Glutamatergic neuron (in vitro differentiated cells): ENCODE results near the gene FUT9. TPM values are rescaled to one million over a fixed set of nuclear protein-coding genes. Genes with fewer than 3 reads are reported as not detected.

ENCODE experiments used
- DNase-seq: peaks from one replicate; pipeline ENCODE4 v3.0.0; 2022
- H3K27ac Mint-ChIP-seq: one replicate; pipeline ENCODE4 v1.8.0; 2020; ENCODE audit warnings: mild to moderate bottlenecking, mixed read lengths, inconsistent platforms; ENCODE audit not compliant: unreplicated experiment
- H3K27me3 Mint-ChIP-seq: one replicate; pipeline ENCODE4 v1.8.0; 2020; ENCODE audit warnings: mild to moderate bottlenecking, moderate library complexity, mixed read lengths, inconsistent platforms; ENCODE audit not compliant: unreplicated experiment
- H3K36me3 Mint-ChIP-seq: one replicate; pipeline ENCODE4 v1.8.0; 2020; ENCODE audit warnings: mild to moderate bottlenecking, mixed read lengths, inconsistent platforms; ENCODE audit not compliant: unreplicated experiment
- H3K4me1 Mint-ChIP-seq: one replicate; pipeline ENCODE4 v1.8.0; 2020; ENCODE audit warnings: mild to moderate bottlenecking, low read depth, mixed read lengths, inconsistent platforms; ENCODE audit not compliant: unreplicated experiment
- H3K4me3 Mint-ChIP-seq: one replicate; pipeline ENCODE4 v1.8.0; 2020; ENCODE audit warnings: mild to moderate bottlenecking, mixed read lengths, inconsistent platforms; ENCODE audit not compliant: unreplicated experiment
- H3K9me3 Mint-ChIP-seq: one replicate; pipeline ENCODE4 v1.8.0; 2020; ENCODE audit warnings: mild to moderate bottlenecking, moderate library complexity, mixed read lengths, inconsistent platforms; ENCODE audit not compliant: unreplicated experiment
- CTCF ChIP-seq: fragments of 200-600 bp; sonication (generic); IDR thresholded peaks from one replicate; pipeline ENCODE4 v1.5.0; 2021; ENCODE audit not compliant: partially characterized antibody, unreplicated experiment
- total RNA-seq: library from RNA; stranded (reverse); fragmentation: NEBNext Ultra II Directional; extraction: Animal tissue kit (Norgen Biotek cat#: 25700); gene quantifications from one replicate; pipeline ENCODE4 v1.2.1, GENCODE V29; 2021; ENCODE audit not compliant: unreplicated experiment

Gene FUT9
- total RNA-seq, 1 donor from 2014 or later: 0.54 TPM

GRCh38 chr6:96007663-96008062 is 8.1 kb upstream of the FUT9 start:
- no peaks in the 10 kb centered on the region for H3K36me3 Mint-ChIP-seq
- H3K4me3 Mint-ChIP-seq: no peak overlapping the region
- peaks cover 2% of the 10 kb centered on the region for H3K27me3 Mint-ChIP-seq
- no peak overlapping the region for H3K27ac Mint-ChIP-seq
- TF ChIP-seq CTCF: no peak
- no peaks in the 10 kb centered on the region for H3K4me1 Mint-ChIP-seq
- no peak for DNase-seq
- H3K9me3 Mint-ChIP-seq: no peaks in the 10 kb centered on the region

- Mint-ChIP-seq H3K27me3 (peaks cover 8% of the 10 kb centered on the region), H3K4me3 (no peak overlapping the region), H3K9me3 (peaks cover 7% of the 10 kb centered on the region), H3K36me3 (no peaks in the 10 kb centered on the region), H3K27ac (no peak overlapping the region), H3K4me1 (peaks cover 8% of the 10 kb centered on the region)
- TF ChIP-seq CTCF: no peak
- no peak for DNase-seq
Observed at GRCh38 chr6:96013531-96013930, 2.2 kb upstream of the FUT9 start.

GRCh38 chr6:96014846-96015517 is 792 bp upstream of the FUT9 start:
- Mint-ChIP-seq H3K27me3 (peaks cover 8% of the 10 kb centered on the region), H3K4me3 (peak overlapping the region; percentile 94), H3K27ac (peak overlapping the region; percentile 36), H3K9me3 (peaks cover 7% of the 10 kb centered on the region), H3K36me3 (no peaks in the 10 kb centered on the region), H3K4me1 (peaks cover 8% of the 10 kb centered on the region)
- TF ChIP-seq CTCF: no peak
- DNase-seq: peak; percentile 53

- Mint-ChIP-seq H3K4me1 (peaks cover 8% of the 10 kb centered on the region), H3K36me3 (no peaks in the 10 kb centered on the region), H3K9me3 (peaks cover 7% of the 10 kb centered on the region), H3K27ac (no peak overlapping the region), H3K27me3 (peaks cover 8% of the 10 kb centered on the region), H3K4me3 (peak overlapping the region; percentile 92)
- peak; percentile 20 for DNase-seq
- TF ChIP-seq CTCF: no peak
Observed at GRCh38 chr6:96016334-96017069, 728 bp downstream of the FUT9 start.

- peaks cover 7% of the 10 kb centered on the region for H3K9me3 Mint-ChIP-seq
- H3K27ac Mint-ChIP-seq: no peak overlapping the region
- peaks cover 8% of the 10 kb centered on the region for H3K4me1 Mint-ChIP-seq
- H3K36me3 Mint-ChIP-seq: no peaks in the 10 kb centered on the region
- no peak for TF ChIP-seq CTCF
- no peak for DNase-seq
- peaks cover 8% of the 10 kb centered on the region for H3K27me3 Mint-ChIP-seq
- no peak overlapping the region for H3K4me3 Mint-ChIP-seq
Observed at GRCh38 chr6:96017070-96017359, 1.2 kb downstream of the FUT9 start.
